A673 (cell line): ENCODE measurements around the gene OGFOD1. TPM values are rescaled to one million over a fixed set of nuclear protein-coding genes. Genes with fewer than 3 reads are reported as not detected.

Source experiments
- BruUV-seq: library from RNA; stranded (reverse); fragments of 400-500 nt; replicated peaks from 2 replicates; lab custom pipeline; 2021; lab: Mats Ljungman, UMichigan
- CTCF ChIA-PET: fragments of 300-600 bp; sonication (Branson Sonifier 250); formaldehyde crosslinking; loops from one replicate; lab custom pipeline; 2022; ENCODE audit warnings: antibody characterized with exemption; lab: Charles Lee
- POLR2A ChIA-PET: fragments of 300-600 bp; sonication (Branson Sonifier 250); formaldehyde crosslinking; loops from one replicate; lab custom pipeline; 2022; ENCODE audit warnings: antibody characterized with exemption; ENCODE audit not compliant: low non-redundant PET; lab: Charles Lee
- DNase-seq: peaks from one replicate; pipeline ENCODE4 v3.0.0-alpha.2; 2015; ENCODE audit warnings: low spot score
- H3K27ac ChIP-seq: fragments of 200-600 bp; sonication (generic); 2 replicates; pipeline ENCODE4 v1.5.1; 2016; ENCODE audit warnings: mixed run types, low read depth, mild to moderate bottlenecking, mixed read lengths, antibody characterized with exemption, low read length; ENCODE audit not compliant: poor library complexity, severe bottlenecking
- H3K27me3 ChIP-seq: fragments of 200-600 bp; sonication (generic); replicated peaks from 2 replicates; pipeline ENCODE4 v1.6.1; 2017; ENCODE audit warnings: mixed run types, low read depth, mild to moderate bottlenecking, mixed read lengths, antibody characterized with exemption, low read length; ENCODE audit not compliant: insufficient read depth, poor library complexity
- H3K36me3 ChIP-seq: fragments of 200-600 bp; sonication (generic); 2 replicates; pipeline ENCODE4 v1.6.1; 2016; ENCODE audit warnings: mixed run types, mild to moderate bottlenecking, mixed read lengths, antibody characterized with exemption, low read length; ENCODE audit not compliant: insufficient read depth, poor library complexity, severe bottlenecking
- H3K4me1 ChIP-seq: fragments of 200-600 bp; sonication (generic); 2 replicates; pipeline ENCODE4 v1.6.1; 2017; ENCODE audit warnings: mixed run types, mild to moderate bottlenecking, mixed read lengths, antibody characterized with exemption, low read length; ENCODE audit not compliant: insufficient read depth, poor library complexity, severe bottlenecking
- H3K4me3 ChIP-seq: fragments of 200-600 bp; sonication (generic); 2 replicates; pipeline ENCODE4 v1.5.1; 2016; ENCODE audit warnings: low read depth, mixed run types, mild to moderate bottlenecking, mixed read lengths, low read length; ENCODE audit not compliant: poor library complexity, severe bottlenecking
- H3K9me3 ChIP-seq: fragments of 200-600 bp; sonication (generic); 2 replicates; pipeline ENCODE4 v1.6.1; 2016; ENCODE audit warnings: mixed run types, low read depth, mild to moderate bottlenecking, mixed read lengths, antibody characterized with exemption, low read length; ENCODE audit not compliant: poor library complexity, severe bottlenecking
- CTCF ChIP-seq: fragments of 300-800, 200-600 bp; sonication (generic); conservative IDR thresholded peaks from 2 replicates; pipeline ENCODE4 v1.5.1; 2017; ENCODE audit warnings: low read depth, mild to moderate bottlenecking, antibody characterized with exemption, low read length, moderate library complexity, mixed read lengths
- EZH2 ChIP-seq: fragments of 200-600 bp; sonication (generic); IDR thresholded peaks from 2 replicates; pipeline ENCODE4 v1.6.1; 2017; ENCODE audit warnings: borderline replicate concordance, low read depth, mild to moderate bottlenecking, mixed read lengths, antibody characterized with exemption, low read length; ENCODE audit not compliant: poor library complexity, severe bottlenecking
- intact Hi-C: fragments of 100-400 bp; cut with micrococcal nuclease; formaldehyde crosslinking; loops from one replicate; pipeline ENCODE4 v1.10.0; 2022; ENCODE audit not compliant: unreplicated experiment
- total RNA-seq: library from RNA; stranded (reverse); gene quantifications from 2 replicates; pipeline ENCODE4 v1.2.3, GENCODE V29; 2021

Gene OGFOD1
- total RNA-seq, 1 experiment from 2014 or later: 78.1 TPM

GRCh38 chr16:56505181-56505580 is 53.8 kb downstream of the OGFOD1 start:
- POLR2A ChIA-PET: no interaction called here
- BruUV-seq: no TSS peak
- no peaks in the 10 kb centered on the region for H3K27me3 ChIP-seq
- TF ChIP-seq EZH2 (no peak), CTCF (no peak)
- no peaks in the 10 kb centered on the region for H3K36me3 ChIP-seq
- no peaks in the 10 kb centered on the region for H3K4me1 ChIP-seq
- no peak overlapping the region for H3K4me3 ChIP-seq
- DNase-seq: no peak
- intact Hi-C loops: no loop called here
- CTCF ChIA-PET: no interaction called here
- no peak overlapping the region for H3K27ac ChIP-seq
- H3K9me3 ChIP-seq: no peaks in the 10 kb centered on the region

- TF ChIP-seq CTCF (no peak), EZH2 (no peak)
- CTCF ChIA-PET: no interaction called here
These were observed 55.6 kb downstream of the OGFOD1 start for GRCh38 chr16:56506941-56507340.

GRCh38 chr16:56510544-56510943 is 59.2 kb downstream of the OGFOD1 start:
- no peaks in the 10 kb centered on the region for H3K4me1 ChIP-seq
- CTCF ChIA-PET: no interaction called here
- no peaks in the 10 kb centered on the region for H3K36me3 ChIP-seq
- H3K9me3 ChIP-seq: no peaks in the 10 kb centered on the region
- H3K27me3 ChIP-seq: no peaks in the 10 kb centered on the region
- POLR2A ChIA-PET: no interaction called here
- no peak for DNase-seq
- intact Hi-C loops: no loop called here
- no peak overlapping the region for H3K4me3 ChIP-seq
- H3K27ac ChIP-seq: no peak overlapping the region
- BruUV-seq: no TSS peak
- TF ChIP-seq CTCF (no peak), EZH2 (no peak)

More at GRCh38 chr16:56506941-56507340, 55.6 kb downstream of the OGFOD1 start:
- no peaks in the 10 kb centered on the region for H3K27me3 ChIP-seq
- no TSS peak for BruUV-seq
- DNase-seq: peak; percentile 37
- no peak overlapping the region for H3K4me3 ChIP-seq
- no peaks in the 10 kb centered on the region for H3K9me3 ChIP-seq
- intact Hi-C loops: no loop called here
- H3K36me3 ChIP-seq: no peaks in the 10 kb centered on the region
- POLR2A ChIA-PET: no interaction called here
- no peak overlapping the region for H3K27ac ChIP-seq
- no peaks in the 10 kb centered on the region for H3K4me1 ChIP-seq
